NCI-H226 (cell line): ENCODE results near the gene KCNG1.

Source experiments
- DNase-seq: peaks from one replicate; pipeline ENCODE4 v3.0.0-alpha.2; 2015

The KCNG1 gene

GRCh38 chr20:51011479-51011878 is 11.4 kb downstream of the KCNG1 start:
- DNase-seq, result no peak

GRCh38 chr20:51010932-51011331 is 12.0 kb downstream of the KCNG1 start:
- no peak for DNase-seq

- DNase-seq, result no peak
Observed at GRCh38 chr20:51010043-51010365, 12.9 kb downstream of the KCNG1 start.

GRCh38 chr20:51009303-51010042 is 13.4 kb downstream of the KCNG1 start:
- no peak for DNase-seq

GRCh38 chr20:51008718-51009117 is 14.2 kb downstream of the KCNG1 start:
- peak; percentile 16 for DNase-seq

- DNase-seq, result no peak
Observed at GRCh38 chr20:51005214-51005613, 17.7 kb downstream of the KCNG1 start.

- DNase-seq, result no peak
Observed at GRCh38 chr20:51004781-51005180, 18.1 kb downstream of the KCNG1 start.

GRCh38 chr20:51004305-51004727 is 18.6 kb downstream of the KCNG1 start:
- no peak for DNase-seq

- DNase-seq, result no peak
Observed at GRCh38 chr20:51003753-51004152, 19.2 kb downstream of the KCNG1 start.

- DNase-seq, result no peak
Observed at GRCh38 chr20:51002633-51003032, 20.3 kb downstream of the KCNG1 start.

GRCh38 chr20:51001430-51002265 is 21.3 kb downstream of the KCNG1 start:
- no peak for DNase-seq

- no peak for DNase-seq
Observed at GRCh38 chr20:50999355-50999754, 23.6 kb downstream of the KCNG1 start.

GRCh38 chr20:50996901-50997865 is 25.7 kb downstream of the KCNG1 start:
- DNase-seq, result no peak

GRCh38 chr20:50995506-50995905 is 27.4 kb downstream of the KCNG1 start:
- DNase-seq, result peak; percentile 35

- no peak for DNase-seq
Observed at GRCh38 chr20:50993876-50994275, 29.0 kb downstream of the KCNG1 start.

- peak; percentile 69 for DNase-seq
Observed at GRCh38 chr20:50992733-50993457, 30.0 kb downstream of the KCNG1 start.

- no peak for DNase-seq
Observed at GRCh38 chr20:50992336-50992732, 30.6 kb downstream of the KCNG1 start.

GRCh38 chr20:50991076-50991475 is 31.8 kb downstream of the KCNG1 start:
- DNase-seq, result no peak

GRCh38 chr20:50987493-50988210 is 35.3 kb downstream of the KCNG1 start:
- DNase-seq, result peak; percentile 66

GRCh38 chr20:50983321-50983720 is 39.6 kb downstream of the KCNG1 start:
- DNase-seq, result no peak

- peak; percentile 66 for DNase-seq
Observed at GRCh38 chr20:50982363-50982762, 40.5 kb downstream of the KCNG1 start.

GRCh38 chr20:50981714-50982048 is 41.2 kb downstream of the KCNG1 start:
- DNase-seq, result no peak
